AG04449 (cell line): ENCODE results near the gene SMIM10L2A.

Experiments used
- CTCF ChIA-PET: fragments of 350-600 bp; formaldehyde crosslinking; extraction: SDS; loops from one replicate; lab custom pipeline; 2021; ENCODE audit warnings: antibody characterized with exemption; lab: Yijun Ruan, JAX
- POLR2A ChIA-PET: fragments of 400-600, 350-600 bp; formaldehyde crosslinking; extraction: SDS; loops from one replicate; lab custom pipeline; 2020; ENCODE audit warnings: antibody characterized with exemption, inconsistent platforms; lab: Yijun Ruan, JAX
- DNase-seq: peaks from one replicate; pipeline ENCODE4 v3.0.0-alpha.2; 2010; ENCODE audit warnings: low read depth, low spot score
- H3K4me3 ChIP-seq: 2 replicates; pipeline ENCODE4 v1.5.1; 2011; ENCODE audit warnings: low read depth, mild to moderate bottlenecking, control low read depth, low read length
- TF ChIP-seq, protein P1 (sequence below): IDR thresholded peaks from one replicate; pipeline ENCODE4 v1.5.1; 2011; ENCODE audit warnings: mild to moderate bottlenecking, moderate library complexity, low read length, control low read depth, inconsistent platforms; ENCODE audit not compliant: insufficient read depth; ENCODE audit errors: missing control alignments

Gene SMIM10L2A

GRCh38 chrX:135429429-135429828 lies 7.7 kb downstream of the SMIM10L2A start:
- POLR2A ChIA-PET: no interaction called here
- H3K4me3 ChIP-seq: no peak overlapping the region
- no peak for DNase-seq
- CTCF ChIA-PET: no interaction called here
- TF ChIP-seq, protein P1, sequence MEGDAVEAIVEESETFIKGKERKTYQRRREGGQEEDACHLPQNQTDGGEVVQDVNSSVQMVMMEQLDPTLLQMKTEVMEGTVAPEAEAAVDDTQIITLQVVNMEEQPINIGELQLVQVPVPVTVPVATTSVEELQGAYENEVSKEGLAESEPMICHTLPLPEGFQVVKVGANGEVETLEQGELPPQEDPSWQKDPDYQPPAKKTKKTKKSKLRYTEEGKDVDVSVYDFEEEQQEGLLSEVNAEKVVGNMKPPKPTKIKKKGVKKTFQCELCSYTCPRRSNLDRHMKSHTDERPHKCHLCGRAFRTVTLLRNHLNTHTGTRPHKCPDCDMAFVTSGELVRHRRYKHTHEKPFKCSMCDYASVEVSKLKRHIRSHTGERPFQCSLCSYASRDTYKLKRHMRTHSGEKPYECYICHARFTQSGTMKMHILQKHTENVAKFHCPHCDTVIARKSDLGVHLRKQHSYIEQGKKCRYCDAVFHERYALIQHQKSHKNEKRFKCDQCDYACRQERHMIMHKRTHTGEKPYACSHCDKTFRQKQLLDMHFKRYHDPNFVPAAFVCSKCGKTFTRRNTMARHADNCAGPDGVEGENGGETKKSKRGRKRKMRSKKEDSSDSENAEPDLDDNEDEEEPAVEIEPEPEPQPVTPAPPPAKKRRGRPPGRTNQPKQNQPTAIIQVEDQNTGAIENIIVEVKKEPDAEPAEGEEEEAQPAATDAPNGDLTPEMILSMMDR: no peak

GRCh38 chrX:135431886-135432285 lies 10.1 kb downstream of the SMIM10L2A start:
- CTCF ChIA-PET: no interaction called here
- no peak overlapping the region for H3K4me3 ChIP-seq
- POLR2A ChIA-PET: no interaction called here
- DNase-seq: no peak
- TF ChIP-seq, protein P1: no peak

- no peak for DNase-seq
- POLR2A ChIA-PET: no interaction called here
- H3K4me3 ChIP-seq: no peak overlapping the region
- CTCF ChIA-PET: no interaction called here
- TF ChIP-seq, protein P1: no peak
These were observed 10.7 kb downstream of the SMIM10L2A start for GRCh38 chrX:135432453-135432852.

DNA sequence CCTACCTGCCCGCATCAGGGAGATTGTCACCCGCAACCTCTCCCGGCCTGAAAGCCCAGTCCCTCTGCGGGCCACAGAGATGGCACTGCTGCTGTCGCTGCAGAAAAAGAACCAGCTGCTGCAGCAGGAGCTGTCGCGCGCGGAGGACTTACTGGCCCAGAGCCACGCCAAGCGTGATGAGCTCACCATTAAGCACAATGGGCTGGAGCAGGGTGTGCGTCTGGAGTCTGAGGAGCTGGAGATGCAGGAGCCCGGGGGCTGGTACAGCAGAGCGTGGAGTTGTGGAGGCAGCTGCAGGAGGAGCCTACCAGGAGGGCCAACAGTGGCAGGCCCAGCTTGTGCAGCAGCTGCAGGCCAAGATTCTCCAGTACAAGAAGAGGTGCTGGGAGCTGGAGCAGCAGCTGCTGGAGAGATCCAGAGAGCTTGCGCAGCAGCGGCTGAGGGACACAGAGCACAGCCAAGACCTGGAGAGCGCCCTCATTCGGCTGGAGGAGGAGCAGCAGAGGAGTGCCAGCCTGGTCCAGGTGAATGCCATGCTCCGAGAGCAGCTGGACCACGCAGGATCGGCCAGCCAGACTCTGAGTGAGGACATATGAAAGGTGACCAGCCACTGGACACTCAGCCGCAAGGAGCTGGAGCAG lies 11.3 kb downstream of the SMIM10L2A start:
- ChIA-PET CTCF (no interaction called here), POLR2A (no interaction called here)

DNA sequence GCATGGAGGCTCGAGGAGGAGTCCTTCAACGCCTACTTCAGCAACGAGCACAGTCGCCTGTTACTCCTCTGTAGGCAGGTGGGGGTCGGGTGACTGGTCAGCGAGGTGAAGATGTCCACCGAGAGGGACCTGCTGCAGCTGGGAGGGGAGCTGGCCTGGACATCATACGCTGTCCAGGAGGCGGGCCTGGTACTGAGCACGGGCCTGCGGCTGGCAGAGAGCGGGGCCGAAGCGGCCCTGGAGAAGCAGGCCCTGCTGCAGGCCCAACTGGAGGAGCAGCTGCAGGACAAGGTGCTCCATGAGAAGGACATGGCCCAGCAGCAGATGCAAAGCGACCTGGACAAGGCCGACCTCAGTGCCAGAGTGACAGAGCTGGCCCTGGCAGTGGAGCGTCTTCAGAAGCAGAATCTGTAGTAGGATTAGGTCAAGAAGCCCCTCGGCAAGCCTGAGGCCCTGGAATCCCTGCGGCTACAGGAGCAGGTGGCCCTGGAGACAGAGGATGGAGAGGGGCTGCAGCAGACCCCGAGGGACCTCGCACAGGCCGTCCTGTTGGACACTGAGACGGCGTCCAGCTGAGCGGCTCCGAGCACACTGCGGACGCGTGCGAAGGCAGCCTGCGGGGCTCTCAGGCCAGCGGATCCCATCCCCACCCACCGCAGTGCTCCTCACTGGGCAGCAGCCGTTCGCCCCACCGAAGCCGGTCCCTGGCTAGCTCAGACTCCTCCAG lies 11.9 kb downstream of the SMIM10L2A start:
- DNase-seq: no peak
- CTCF ChIA-PET: no interaction called here
- H3K4me3 ChIP-seq: no peak overlapping the region
- TF ChIP-seq, protein P1: no peak
- POLR2A ChIA-PET: no interaction called here

More for the DNA sequence above, 11.3 kb downstream of the SMIM10L2A start:
- no peak overlapping the region for H3K4me3 ChIP-seq
- TF ChIP-seq, protein P1: no peak
- no peak for DNase-seq

DNA sequence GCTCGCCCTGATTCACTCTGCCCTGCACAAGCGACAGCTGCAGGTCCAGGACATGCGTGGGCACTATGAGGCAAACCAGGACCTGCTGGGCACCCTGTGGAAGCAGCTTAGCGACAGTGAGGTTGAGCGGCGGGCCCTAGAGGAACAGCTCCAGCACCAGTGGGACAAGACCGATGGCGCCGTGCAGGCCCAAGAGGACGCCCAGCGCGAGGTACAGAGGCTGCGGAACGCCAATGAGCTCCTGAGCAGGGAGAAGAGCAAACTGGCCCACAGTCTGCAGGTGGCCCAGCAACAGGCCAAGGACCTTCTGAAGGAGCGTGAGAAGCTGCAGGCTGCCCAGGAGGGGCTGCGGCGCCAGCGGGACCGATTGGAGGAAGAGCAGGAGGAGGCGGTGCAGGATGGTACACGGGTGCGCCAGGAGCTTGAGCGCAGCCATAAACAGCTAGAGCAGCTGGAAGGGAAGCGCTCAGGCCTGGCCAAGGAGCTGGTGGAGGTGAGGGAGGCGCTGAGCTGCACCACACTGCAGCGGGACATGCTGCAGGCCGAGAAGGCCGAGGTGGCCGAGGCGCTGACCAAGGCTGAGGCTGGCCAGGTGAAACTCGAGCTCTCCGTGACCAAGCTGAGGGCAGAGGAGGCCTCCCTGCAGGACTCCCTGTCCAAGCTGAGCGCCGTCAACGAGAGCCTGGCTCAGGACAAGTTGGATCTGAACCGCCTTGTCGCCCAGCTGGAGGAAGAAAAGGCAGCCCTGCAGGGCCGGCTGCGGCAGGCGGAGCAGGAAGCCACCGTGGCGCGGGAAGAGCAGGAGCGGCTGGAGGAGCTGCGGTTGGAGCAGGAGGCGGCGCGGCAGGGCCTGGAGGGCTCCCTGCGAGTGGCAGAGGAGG lies 12.8 kb downstream of the SMIM10L2A start:
- CTCF ChIA-PET: no interaction called here
- DNase-seq: no peak
- POLR2A ChIA-PET: no interaction called here
- TF ChIP-seq, protein P1: no peak
- H3K4me3 ChIP-seq: no peak overlapping the region
